HUDEP-2 (cell line): ENCODE results near the gene VPREB3.

ENCODE experiments used
- DNase-seq, 76 experiments: peaks; one replicate each; lab custom pipeline; 2025; ENCODE audit not compliant: unreplicated experiment in 76 of 76; lab: John Stamatoyannopoulos, UW

Gene VPREB3

GRCh38 chr22:23705358-23705757 is 48.9 kb downstream of the VPREB3 start:
- DNase-seq: no peak

- no peak for DNase-seq
Measured at GRCh38 chr22:23704829-23705228, 49.4 kb downstream of the VPREB3 start.

- no peak for DNase-seq
Measured at GRCh38 chr22:23704062-23704461, 50.2 kb downstream of the VPREB3 start.
